Endometrium (tissue), 2 donors: ENCODE measurements around the gene PNP.

Source experiments
- FAIRE-seq: peaks from 2 replicates; lab custom pipeline; 2012; peaks lifted over from hg19 to GRCh38; lab: Jason Lieb, UNC
- donor health status: control.
- donor health status: control.

Gene PNP

DNA sequence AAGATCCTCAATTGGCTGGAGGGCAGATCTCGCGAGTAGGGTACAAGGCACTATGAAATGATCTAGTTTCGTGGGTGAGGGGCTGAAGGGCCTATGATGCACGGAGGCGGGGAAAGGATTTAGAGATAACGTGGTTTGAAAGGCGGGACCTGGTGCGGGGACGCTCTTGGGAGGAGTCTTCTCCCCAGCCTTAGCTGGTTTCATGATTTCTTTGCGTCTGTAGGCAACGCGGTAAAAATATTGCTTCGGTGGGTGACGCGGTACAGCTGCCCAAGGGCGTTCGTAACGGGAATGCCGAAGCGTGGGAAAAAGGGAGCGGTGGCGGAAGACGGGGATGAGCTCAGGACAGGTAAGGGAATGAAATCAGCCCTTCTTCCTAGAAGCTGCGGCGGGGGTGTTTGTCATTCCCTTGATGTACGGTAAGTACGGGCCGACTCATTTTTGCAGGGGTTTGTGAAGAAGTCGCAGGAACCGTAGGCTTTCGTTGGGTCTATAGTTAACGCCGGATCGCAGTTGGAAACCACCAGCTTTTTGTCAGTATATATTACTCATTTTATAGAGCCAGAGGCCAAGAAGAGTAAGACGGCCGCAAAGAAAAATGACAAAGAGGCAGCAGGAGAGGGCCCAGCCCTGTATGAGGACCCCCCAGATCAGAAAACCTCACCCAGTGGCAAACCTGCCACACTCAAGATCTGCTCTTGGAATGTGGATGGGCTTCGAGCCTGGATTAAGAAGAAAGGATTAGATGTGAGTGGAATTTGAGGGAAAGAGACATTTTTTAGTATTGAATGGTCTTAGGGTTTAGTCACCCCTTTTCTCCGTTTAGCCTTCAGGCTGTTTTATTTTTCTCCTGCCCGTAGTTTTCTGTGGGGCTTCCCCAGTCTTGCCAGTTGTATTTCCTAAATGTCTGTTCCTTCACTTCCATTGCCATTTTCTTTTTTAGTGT is 13.6 kb upstream of the PNP start:
- FAIRE-seq = no peak

DNA sequence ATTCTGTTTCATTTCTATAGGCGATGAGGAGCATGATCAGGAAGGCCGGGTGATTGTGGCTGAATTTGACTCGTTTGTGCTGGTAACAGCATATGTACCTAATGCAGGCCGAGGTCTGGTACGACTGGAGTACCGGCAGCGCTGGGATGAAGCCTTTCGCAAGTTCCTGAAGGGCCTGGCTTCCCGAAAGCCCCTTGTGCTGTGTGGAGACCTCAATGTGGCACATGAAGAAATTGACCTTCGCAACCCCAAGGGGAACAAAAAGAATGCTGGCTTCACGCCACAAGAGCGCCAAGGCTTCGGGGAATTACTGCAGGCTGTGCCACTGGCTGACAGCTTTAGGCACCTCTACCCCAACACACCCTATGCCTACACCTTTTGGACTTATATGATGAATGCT is 12.2 kb upstream of the PNP start:
- no peak for FAIRE-seq

DNA sequence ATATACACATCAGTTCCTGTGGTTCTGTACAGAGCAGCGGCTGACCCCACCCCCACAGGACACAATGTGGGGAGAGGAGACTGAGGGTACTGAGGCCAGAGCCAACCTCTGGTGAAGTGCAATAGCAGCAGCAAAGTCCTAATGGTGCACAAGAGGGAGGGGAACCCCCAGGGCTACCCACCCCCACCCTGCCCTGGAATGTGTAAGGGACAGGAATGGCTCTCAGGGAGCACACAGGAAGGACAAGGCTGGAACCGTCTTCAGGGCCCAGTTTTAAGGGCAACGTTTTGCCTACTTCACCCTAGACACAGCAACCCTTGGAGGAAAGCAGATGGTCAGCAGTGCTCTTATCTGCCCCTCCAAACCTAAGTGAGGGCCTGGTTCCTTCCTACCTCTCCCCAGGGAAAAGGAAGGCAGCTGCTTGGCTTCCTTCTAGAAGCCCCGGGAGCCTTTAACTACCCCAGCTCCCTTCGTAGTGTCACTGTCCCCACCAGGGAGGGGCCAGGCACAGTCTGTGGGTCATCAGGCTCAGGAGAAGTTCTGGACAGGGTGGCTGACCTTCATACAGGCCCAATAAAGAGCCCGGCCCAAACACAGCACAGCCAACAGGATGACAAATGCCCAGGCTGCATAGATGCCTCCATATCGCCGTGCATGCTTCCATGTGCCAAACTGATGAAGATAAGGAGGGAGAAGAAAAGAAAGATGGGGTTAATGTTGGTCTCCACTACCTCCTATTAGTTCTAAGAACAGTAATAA is 11.0 kb upstream of the PNP start:
- FAIRE-seq = no peak

DNA sequence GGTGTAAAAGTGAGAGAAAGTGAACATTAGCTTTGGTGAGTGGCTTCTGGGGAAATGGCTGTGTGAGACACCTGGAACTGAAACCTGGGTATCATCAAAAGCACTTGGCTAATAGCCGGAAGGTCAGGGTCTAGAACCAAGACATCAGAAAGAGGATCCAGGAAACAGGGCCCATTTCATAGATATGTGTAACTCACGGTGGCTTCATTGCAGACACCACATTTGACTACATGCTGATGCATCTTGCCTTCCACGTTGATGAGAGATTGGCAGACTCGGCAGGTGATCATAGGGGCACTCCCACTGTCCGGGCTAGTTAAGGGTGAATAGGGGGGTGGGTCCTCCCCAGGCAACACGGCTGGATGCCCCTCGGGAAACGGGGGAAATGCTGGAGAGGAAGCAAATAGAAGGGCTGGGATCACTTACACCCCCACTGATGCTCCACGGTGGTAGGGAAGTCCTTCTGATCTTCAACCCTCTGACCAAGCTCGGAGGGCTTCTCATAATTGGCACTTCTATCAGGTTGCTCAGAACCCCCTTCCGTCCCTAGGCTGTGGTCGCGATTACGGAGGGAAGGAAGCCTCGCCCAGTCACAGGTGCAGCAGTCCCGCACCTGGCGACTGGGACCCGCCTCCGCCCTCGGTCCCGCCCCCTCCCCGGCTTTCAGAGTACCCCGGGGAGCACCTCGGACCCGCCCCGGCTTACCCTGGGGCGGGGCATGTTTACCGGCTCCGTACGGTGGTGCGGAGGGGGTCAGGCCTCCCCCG is 8.6 kb upstream of the PNP start:
- no peak for FAIRE-seq

DNA sequence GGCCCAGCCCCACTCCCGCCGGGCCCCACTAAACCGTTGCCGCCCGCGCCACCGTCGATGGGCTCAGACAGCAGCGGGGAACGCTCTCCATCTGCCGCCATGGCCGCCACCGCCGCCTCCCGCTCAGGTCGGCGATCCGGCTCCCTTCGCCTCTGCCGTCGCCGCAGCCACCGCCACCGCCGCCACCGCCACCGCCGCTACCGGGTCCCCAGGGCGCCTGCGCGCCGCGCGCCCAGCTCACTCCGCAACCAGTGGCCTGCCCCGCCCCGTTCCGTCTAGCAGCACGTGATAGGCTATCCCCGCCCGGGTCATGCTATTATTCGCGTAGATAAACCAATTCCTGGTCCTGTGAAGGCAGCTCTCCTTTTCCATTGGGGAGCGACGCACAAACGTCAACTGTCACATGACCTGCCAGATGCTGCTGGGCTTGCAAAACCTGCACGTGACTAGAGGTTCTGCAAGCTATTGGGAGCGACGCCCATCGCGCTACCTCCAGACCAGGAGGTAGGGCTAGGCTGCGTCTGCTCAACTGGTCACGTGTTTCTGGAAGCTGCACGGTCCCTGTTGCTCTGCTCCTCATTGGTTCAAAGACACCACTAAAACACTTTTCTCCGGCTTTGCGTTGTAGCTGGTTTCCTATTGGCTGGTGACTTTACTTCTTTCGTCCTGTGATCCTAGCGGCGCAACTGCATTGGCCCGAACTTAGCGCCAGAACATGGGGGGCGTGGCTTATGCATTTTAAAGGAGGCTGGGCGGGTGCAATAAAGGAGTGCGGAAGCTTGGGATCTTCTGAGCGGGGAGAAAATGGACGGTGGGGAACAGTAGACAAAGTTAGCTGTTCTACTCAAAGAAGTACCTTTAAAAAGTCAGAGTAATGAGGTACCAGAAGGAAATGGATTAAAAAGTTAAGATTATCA is 7.7 kb upstream of the PNP start, which contains the start of gene PIP4P1:
PIP4P1 (minus strand) TSS at position 210 of the 917 bp plus-strand sequence; CDS start at position 101, 109 bp downstream.
- FAIRE-seq = peak; percentile 100

DNA sequence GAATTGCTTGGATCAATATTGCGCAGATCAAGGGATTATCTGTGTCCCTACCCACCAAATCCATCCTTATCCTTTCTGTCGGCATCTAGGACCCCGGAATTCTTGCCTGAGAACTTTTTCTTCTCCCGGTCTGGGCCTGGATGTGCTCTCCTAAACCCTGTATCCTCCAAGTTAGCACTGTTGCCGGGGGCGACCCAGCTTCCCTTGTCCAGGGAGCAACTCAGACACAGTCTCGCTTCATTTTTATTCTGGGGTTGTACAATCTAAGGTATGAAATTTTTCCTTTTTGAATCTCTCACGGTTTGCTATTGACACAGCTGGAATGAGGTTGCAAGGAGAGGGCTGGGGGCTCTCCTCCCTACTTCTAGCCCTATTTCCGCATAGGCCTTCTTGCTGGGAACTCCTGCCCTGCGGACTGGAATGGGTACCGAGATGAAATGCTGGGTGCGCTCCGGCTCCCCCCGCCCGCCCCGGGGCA is 403 bp upstream of the PNP start:
- FAIRE-seq = no peak

DNA sequence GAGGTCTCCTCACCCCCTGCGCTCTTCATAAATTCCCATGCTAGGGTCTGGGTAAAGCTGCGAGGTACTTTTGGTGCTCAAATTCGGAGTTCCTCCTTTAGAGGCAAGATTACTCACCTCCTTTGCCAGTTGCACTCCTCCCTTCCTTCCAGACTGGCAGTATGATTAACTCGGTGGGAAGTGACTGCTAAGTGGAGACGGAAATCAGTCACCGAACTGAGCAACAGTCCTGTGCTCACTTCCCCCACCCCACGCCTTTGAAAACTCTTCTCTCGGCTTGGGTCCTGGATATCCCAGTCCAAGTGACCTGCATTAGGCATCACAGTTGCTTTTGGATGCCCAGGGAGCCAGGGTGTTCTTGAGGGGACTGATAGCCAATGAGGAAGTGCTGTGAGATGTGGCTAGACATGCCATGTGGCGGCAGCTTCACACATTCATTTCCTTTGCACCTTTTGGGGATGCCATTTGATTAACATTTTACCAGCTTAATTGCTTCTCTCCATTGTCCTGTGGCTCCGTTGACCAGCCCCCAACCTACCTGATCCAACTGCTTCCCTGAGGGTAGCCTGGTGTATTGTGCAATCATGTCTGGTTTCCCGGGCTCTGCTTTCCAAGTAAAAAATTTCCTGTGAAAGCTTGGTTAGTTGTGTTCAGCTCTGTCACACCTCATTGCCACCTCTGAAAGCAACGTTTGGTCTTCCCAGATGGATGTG is 840 bp downstream of the PNP start:
- no peak for FAIRE-seq

DNA sequence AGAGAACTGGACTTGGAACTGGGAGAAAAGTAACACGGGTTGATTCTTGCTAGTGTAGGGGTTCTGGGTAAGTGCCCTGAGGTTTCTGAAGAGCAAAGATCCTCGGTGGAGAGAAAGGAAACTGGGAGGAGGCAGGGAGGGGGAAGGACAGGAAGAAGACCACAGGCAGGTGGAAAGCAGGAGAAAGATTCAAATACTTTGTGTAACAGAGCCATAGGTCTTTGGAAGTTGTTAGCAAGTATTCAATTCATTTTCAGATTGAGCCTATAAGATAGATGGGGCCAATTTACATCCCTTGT is 1.3 kb downstream of the PNP start:
- FAIRE-seq = no peak

DNA sequence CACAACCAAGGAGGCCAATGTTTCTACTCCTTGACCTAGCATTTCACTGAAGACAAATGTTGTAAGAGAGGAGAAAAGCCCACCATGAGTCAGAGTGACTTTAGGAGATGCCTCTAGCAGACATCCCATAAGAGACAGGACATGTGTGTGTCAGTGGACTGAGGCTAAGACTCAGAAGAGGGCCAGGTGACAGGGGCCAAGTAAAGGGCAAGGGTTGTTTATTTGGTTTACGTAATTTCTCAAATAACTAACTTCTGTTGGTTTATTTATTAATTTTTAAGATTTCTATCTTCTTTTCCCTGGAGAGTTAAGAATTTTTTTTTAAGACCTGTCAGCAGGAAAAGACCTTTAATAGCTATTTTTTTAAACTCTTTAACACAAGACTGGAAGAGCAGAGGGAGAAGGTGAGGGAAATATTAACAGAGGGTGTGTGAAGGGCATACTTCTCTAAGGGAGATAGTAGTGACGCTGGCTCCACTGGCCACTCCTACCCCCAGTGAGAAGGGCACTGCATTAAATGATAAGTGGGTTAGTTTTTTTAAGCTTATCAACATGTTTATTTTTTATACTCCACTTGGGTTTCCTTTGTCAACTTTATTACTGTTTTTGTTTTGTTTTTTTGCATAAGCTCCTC is 3.4 kb downstream of the PNP start:
- no peak for FAIRE-seq

DNA sequence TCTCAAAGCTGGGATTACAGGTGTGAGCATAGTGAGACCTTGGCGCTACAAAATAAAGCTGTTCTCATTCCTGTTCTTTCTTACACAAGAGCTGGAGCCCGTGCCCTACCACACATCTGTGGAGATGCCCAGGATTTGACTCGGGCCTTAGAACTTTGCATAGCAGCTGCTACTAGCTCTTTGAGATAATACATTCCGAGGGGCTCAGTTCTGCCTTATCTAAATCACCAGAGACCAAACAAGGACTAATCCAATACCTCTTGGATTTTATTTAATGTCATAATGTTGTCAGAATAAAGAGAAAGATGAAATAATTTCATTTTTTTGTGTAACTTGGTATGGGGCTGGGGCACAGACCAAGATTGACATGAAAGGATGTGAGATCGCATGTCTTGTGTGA is 7.6 kb downstream of the PNP start:
- FAIRE-seq = no peak

DNA sequence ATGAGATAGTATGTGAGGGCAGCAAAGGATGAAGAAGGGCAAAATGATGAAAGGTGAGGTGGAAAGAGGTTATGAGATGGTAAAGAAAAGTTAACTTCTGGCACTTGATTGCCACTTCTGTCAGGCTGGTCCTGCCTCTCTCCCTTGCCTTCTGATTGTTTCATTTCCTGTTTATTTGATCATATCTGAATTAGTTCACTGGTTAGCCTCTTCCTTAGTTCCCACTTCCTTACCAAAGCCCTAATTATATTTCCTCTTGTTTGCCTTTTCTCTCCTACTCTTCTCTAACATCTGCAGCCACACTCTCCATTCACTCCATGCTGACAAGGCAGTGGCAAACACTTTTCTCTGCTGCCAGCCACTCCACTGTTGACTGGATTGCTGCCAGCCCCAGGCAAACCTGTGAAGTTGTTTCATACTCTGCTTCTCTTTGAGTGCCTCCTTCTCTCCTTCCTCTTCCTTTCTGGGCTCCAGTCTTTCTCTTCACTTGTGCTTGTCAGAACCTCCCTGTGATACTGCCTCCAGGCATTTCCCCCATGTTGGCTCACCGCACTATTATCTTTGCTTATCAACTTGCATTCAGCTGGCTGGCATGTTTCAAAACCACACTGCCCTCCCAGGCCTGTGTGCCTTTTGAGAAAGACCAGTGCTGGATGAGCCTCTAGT is 8.1 kb downstream of the PNP start:
- no peak for FAIRE-seq

DNA sequence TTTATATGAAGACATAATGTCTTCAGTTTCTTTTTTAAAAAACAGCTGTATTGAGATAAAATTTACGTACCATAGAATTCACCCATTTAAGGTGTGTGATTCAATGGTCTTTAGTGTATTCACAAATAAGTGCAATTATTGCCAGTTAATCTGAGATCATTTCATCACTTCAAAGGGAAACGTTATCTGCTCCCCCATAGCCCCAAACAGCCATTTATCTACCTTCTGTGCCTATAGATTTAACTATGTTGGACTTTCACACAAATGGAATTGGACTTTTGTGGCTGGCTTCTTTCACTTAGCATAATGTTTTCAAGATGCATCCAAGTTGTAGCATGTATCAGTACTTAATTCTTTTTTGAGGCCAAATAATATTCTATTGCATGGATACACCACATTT is 9.7 kb downstream of the PNP start:
- FAIRE-seq = no peak

DNA sequence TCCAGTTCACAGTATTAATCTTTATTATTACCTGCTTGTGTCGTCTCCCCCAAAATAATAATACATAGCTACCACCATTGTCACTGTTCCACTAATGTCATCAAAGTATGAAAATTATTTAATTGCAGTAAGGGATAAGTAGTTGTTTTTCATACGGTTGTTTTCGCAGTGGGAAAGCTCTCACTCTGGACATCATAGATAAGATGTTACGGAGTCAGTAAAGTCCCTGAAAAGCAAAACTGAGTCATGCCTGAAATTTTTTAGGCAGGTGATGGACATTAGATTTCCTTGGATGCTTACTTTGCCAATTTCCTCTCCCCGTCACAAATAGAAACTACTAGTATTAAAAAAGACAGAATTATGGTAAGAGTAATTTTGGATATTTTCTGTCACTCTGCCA is 13.2 kb downstream of the PNP start:
- no peak for FAIRE-seq

DNA sequence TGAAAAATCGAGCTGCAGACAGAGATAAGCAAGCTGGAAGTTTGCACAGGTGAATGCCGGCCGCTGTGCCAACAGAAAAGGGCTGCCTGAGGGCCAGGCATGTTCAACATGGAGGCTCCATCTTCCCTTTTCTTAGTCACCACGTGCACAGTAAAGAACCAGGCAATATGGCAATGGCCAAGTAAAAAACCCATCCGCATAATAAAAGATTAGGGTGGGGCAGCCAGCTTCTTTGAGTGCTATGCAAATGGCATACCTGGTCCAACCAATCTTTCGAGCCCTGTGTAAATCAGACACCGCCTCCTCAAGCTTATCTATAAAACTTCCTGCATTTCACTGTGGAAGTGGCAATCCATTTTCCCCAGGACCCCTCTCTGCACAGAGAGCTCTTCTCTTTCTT is 16.7 kb downstream of the PNP start:
- FAIRE-seq = no peak

DNA sequence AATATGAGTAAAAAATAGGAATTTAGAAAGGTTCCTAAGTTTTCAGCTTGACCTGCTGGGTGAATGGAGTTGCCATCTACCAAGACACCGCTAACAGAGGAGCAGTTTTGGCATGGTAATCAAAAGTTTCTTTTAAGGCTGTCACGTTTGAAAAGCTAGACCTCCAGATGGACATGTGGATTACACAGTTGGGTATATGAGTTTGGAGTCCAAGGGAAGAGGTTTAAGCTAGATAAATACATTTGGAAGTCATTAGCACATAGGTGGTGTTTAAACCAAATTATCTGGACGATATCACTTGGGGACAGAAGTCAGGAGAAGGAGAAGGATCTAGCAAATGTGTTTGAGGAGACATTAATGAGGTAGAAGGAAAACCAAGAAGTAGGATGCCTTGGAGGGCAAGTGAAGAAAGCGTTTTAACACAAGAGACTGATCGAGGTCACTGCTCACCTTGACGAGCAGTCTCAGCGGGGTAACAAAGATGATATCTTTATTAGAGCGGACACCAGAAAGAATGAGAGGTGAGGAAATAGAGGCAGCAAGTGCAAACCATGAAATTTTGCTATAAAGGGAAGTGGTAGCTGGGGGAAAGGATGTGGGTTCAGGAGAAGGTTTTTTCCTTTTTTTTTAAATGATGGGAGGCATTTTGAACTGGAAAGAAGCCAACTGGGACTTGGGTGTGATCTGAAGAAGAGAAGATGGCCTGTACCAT is 17.6 kb downstream of the PNP start:
- no peak for FAIRE-seq

DNA sequence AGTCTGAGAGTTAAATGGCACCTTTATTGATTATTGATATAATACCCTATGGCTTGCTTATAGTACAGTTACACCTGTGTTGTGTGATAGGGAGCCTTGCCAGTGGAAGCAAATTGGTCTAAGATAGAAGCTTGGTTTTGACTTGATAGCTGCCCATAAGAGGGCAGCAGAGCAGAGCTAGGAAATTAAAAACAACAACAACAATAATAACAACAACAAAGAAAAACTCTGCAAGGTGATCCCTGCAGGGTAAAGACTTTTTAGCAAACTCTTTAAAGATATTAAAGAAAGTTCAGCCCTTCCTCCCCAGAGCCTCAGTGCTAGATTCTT is 18.2 kb downstream of the PNP start:
- no peak for FAIRE-seq

DNA sequence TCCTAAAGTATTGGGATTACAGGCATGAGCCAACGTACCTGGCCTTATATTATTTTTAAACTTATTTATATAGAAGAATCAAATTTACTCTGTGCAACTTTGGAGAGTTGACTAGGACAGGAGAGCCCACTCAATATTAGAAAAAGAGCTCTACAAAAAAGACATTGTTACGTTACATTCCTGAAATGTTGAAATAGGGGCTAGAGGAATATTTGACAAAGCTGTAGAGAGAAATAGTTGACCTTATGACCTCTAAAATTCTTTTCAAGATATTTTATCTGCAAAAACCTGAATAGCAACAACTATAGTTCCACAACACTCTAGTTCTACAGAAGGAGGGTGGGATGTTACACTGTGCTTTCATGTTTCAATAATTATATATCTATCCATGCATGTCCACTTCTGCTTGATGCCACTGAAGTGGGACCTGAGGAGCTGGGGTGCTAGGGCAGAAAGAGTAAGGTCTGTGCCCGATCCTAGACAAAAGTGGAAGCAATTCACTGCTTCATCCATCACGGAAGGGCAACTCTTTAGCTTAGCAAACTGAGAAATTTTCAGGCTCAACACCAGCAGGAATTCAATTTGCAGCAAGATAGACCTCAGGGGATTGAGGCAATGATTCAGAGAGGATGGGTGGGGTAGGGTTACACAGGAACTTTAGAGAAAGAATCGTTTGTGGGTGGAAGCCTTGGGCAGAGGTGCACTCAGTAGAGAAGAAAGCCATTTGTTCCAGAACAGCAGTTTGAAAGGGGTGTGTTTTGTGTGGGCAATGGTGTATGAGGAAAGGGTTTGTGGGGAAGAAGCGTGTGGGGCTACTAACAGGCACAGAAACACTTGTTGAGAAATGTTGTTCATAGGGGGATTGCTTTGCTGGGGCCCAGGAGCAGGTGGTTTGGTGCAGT is 20.1 kb downstream of the PNP start:
- FAIRE-seq = no peak

DNA sequence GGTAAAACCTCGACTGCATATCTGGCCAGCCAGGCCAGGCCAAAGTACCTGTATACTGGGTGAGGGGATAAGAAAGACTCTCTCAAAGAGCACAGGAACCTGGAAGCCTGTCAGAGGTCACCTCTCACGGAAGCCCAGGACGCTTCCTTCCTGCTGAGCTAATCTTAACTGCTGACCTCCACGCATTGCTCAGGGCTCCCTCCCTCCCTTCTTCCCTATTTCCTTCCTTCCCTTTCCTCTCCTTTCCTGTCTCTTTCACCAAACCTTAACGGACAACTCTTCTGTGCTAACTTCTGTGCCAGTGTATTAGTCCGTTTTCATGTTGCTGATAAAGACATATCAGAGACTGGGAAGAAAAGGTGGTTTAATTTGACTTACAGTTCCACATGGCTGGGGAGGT is 21.4 kb downstream of the PNP start:
- FAIRE-seq = no peak
